ENCODE results near the gene GRM3.

GRCh38 chr7:86898171-86898570 is 254.5 kb downstream of the GRM3 start:
- TF ChIP-seq CTCF (IDR thresholded peaks at IDR 0.05) (no peak), POLR2A (IDR thresholded peaks at IDR 0.05) (no peak)
